OCI-LY1 (cell line): Measurements from ENCODE around the gene CCR2.

Experiments
- EZH2 ChIP-seq: fragments of 200-600 bp; sonication (generic), shearing (Covaris generic); IDR thresholded peaks from 2 replicates; pipeline ENCODE4 v1.8.0; 2017; ENCODE audit warnings: borderline replicate concordance, mixed run types, mild to moderate bottlenecking, antibody characterized with exemption, low read length, moderate library complexity, mixed read lengths
- TF ChIP-seq, protein P1 (sequence below): fragments of 200-600 bp; sonication (generic), shearing (Covaris generic); IDR thresholded peaks from 2 replicates; pipeline ENCODE4 v1.5.1; 2017; ENCODE audit warnings: mild to moderate bottlenecking, antibody characterized with exemption, low read length, moderate library complexity, mixed read lengths

GRCh38 chr3:46401579-46401978 is 47.7 kb downstream of the CCR2 start:
- TF ChIP-seq, protein P1, sequence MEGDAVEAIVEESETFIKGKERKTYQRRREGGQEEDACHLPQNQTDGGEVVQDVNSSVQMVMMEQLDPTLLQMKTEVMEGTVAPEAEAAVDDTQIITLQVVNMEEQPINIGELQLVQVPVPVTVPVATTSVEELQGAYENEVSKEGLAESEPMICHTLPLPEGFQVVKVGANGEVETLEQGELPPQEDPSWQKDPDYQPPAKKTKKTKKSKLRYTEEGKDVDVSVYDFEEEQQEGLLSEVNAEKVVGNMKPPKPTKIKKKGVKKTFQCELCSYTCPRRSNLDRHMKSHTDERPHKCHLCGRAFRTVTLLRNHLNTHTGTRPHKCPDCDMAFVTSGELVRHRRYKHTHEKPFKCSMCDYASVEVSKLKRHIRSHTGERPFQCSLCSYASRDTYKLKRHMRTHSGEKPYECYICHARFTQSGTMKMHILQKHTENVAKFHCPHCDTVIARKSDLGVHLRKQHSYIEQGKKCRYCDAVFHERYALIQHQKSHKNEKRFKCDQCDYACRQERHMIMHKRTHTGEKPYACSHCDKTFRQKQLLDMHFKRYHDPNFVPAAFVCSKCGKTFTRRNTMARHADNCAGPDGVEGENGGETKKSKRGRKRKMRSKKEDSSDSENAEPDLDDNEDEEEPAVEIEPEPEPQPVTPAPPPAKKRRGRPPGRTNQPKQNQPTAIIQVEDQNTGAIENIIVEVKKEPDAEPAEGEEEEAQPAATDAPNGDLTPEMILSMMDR, result no peak
- no peak for TF ChIP-seq EZH2
